ENCODE results near the gene GLI3.

The GLI3 gene

DNA sequence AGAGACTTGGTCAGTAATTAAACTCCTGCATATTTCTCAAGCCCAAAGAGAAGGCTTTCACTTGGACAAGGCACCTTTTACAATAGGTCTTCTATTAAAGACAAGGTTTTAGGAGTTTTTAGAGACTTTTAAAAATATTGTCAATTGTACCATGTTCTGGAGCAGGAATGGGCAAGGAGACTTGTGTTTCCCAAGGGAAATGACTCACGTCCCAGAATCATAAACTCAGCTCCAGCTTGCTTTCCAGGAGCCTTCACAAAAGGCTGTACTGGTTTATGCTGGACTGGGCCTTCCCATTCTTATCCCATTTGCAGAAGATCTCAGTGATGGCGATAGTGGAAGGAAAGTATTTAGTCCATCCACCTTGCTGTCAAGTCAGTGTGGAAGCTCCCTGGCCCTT is 7.8 kb upstream of the GLI3 start:
- TF ChIP-seq TAF1 (IDR thresholded peaks at IDR 0.05; ENCODE audit: borderline replicate concordance, insufficient read depth, low read length) (no peak), SIN3A (IDR thresholded peaks at IDR 0.05; ENCODE audit: borderline replicate concordance, insufficient read depth, low read length) (no peak), POLR2AphosphoS5 (IDR thresholded peaks at IDR 0.05; ENCODE audit: low read depth, low read length) (no peak), FOXP2 (optimal IDR thresholded peaks at IDR 0.05; ENCODE audit: borderline replicate concordance, extremely low read depth, extremely low read length, insufficient read depth) (no peak)
- TF ChIP-seq, protein P1, sequence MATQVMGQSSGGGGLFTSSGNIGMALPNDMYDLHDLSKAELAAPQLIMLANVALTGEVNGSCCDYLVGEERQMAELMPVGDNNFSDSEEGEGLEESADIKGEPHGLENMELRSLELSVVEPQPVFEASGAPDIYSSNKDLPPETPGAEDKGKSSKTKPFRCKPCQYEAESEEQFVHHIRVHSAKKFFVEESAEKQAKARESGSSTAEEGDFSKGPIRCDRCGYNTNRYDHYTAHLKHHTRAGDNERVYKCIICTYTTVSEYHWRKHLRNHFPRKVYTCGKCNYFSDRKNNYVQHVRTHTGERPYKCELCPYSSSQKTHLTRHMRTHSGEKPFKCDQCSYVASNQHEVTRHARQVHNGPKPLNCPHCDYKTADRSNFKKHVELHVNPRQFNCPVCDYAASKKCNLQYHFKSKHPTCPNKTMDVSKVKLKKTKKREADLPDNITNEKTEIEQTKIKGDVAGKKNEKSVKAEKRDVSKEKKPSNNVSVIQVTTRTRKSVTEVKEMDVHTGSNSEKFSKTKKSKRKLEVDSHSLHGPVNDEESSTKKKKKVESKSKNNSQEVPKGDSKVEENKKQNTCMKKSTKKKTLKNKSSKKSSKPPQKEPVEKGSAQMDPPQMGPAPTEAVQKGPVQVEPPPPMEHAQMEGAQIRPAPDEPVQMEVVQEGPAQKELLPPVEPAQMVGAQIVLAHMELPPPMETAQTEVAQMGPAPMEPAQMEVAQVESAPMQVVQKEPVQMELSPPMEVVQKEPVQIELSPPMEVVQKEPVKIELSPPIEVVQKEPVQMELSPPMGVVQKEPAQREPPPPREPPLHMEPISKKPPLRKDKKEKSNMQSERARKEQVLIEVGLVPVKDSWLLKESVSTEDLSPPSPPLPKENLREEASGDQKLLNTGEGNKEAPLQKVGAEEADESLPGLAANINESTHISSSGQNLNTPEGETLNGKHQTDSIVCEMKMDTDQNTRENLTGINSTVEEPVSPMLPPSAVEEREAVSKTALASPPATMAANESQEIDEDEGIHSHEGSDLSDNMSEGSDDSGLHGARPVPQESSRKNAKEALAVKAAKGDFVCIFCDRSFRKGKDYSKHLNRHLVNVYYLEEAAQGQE (IDR thresholded peaks at IDR 0.05; ENCODE audit: insufficient read depth in 1 of 2, low read depth in 2 of 2, low read length in 2 of 2) = no peak

DNA sequence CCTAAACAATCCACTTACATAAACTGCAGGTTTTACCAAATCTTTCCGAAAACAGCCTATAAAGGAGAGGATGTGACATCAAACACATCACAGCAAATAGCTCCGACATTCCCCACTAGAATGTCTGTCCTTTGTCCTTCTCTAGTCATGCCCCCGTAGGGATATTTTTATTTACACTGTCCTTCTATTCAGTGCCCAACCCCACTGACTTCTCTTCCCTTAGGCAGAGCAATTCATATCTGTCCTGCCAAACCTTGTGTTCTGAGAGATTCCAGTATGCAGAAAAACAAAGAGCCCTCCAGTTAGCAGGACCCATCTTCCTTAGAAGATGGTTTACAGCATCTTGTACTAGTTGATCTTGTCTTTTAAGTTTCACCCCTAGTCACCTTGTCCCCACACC is 5.4 kb upstream of the GLI3 start:
- TF ChIP-seq SIN3A (IDR thresholded peaks at IDR 0.05; ENCODE audit: borderline replicate concordance, insufficient read depth, low read length) = no peak

DNA sequence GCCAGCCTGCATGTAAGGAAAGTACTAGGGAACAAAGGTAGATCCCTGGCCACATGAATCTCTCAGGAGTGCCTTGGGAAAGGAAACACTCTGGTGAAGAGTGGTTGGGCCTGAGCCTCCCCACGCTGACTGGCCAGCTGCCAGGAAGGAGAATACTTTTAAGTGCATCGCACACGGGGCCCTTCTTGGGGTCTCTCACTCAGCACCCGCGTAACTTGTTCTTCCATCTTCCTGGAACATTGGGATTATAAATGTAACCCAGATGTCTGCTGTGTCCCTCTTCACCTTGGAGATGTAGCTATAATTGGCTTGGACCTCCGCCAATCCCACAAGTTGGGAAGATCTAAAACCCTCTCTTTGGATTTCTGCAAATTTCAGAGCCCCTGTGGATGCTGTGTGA is 4.4 kb upstream of the GLI3 start:
- TF ChIP-seq FOXP2 (optimal IDR thresholded peaks at IDR 0.05; ENCODE audit: borderline replicate concordance, extremely low read depth, extremely low read length, insufficient read depth) = no peak

DNA sequence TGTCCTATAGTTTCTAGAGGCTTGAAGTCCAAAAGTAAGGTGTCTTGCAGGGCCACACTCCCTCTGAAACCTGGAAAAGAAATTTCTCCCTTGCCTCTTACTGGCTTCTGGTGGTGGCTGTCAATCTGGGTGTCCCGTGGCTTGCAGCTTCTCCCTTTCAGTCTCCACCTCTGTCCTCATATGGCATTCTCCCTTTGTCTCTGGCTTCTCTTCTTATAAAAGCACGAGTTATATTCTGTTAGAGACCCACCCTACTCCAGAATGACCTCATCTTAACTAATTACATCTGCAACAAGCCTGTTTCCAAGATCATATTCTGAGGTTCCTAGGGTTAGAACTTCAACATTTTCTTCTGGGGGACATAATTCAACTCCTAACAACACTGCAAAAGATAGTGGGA is 3.4 kb upstream of the GLI3 start:
- TF ChIP-seq FOXP2 (optimal IDR thresholded peaks at IDR 0.05; ENCODE audit: borderline replicate concordance, extremely low read depth, extremely low read length, insufficient read depth) = no peak
- no peak for TF ChIP-seq TAF1 (IDR thresholded peaks at IDR 0.05; ENCODE audit: borderline replicate concordance, insufficient read depth, low read length)
- no peak for TF ChIP-seq SIN3A (IDR thresholded peaks at IDR 0.05; ENCODE audit: borderline replicate concordance, insufficient read depth, low read length)
- TF ChIP-seq POLR2AphosphoS5 (IDR thresholded peaks at IDR 0.05; ENCODE audit: low read depth, low read length) = no peak
- TF ChIP-seq, protein P1 (IDR thresholded peaks at IDR 0.05; ENCODE audit: insufficient read depth in 1 of 2, low read depth in 2 of 2, low read length in 2 of 2) = no peak

DNA sequence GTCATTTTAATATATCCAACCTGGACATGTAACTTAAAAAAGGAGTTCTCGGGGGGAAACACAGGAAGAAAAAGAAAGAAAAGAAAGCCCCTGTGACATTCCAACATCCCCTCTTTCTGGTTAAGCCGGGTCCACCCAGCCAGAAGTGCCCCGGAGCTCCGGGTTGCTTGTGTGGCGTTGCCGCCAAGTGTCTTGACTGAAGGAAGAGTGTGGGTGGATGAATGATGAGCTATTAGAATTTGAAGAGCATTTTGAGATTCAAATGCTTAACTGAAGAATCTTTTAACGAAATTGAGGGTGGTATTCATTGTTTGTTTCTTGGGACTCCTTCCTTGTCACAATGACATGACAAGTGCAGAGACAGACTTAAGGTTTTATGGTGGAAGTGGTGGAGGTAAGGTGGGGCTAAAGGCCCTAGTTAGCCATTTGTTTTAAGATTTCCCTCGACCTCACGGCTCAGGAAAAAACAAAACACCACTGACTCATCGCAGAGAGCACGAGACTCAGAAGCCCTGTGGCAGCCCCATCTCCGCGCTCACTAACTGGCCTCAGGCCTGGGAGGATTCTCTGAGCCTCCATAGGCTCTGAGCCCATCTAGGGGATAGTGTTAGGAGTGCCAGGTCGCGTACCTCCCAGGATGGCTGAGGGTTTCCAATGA is 1.8 kb upstream of the GLI3 start:
- TF ChIP-seq POLR2AphosphoS5 (IDR thresholded peaks at IDR 0.05; ENCODE audit: low read depth, low read length) = no peak
- TF ChIP-seq, protein P1 (IDR thresholded peaks at IDR 0.05; ENCODE audit: insufficient read depth in 1 of 2, low read depth in 2 of 2, low read length in 2 of 2) = no peak
- no peak for TF ChIP-seq TAF1 (IDR thresholded peaks at IDR 0.05; ENCODE audit: borderline replicate concordance, insufficient read depth, low read length)
- peak; percentile 68; the same call in 1 of the 2 replicates for TF ChIP-seq SIN3A (IDR thresholded peaks at IDR 0.05; ENCODE audit: borderline replicate concordance, insufficient read depth, low read length)
- TF ChIP-seq FOXP2 (optimal IDR thresholded peaks at IDR 0.05; ENCODE audit: borderline replicate concordance, extremely low read depth, extremely low read length, insufficient read depth) = peak; percentile 32

DNA sequence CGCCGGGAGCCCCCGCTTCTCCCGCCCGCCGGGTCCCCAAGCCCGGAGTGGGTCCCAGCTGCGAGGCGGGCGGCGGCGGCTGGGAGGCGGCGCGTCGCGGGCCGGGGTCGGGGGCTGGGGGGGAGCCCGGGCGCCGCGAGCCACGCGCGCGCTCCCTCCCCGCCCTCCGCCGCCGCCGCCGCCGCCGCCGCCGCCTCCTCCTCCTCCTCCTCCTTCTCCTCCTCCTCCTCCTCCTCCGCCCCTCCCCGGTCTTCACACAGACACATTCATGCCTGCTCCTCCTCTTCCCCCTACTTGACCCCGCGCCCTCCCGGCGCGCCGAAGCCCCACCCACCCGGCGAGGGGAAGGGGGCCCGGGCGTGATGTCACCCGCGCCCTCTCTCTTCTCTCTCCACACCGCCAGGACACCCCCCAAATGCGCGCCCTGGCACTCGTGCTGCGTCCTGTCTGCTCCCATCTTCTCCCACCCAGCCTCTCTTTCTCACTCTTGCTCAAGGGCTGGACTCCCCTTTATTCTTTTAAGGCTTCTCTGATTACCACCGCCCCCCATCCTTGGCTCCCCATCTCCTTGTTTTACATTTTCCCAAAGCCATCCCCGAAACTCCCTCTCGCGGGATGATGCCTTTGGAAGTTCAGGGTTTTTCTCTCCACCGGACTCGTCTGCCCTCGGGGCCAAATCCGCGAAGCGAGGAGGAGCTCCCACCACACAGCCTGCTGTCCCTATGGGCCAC is 967 bp upstream of the GLI3 start:
- TF ChIP-seq SIN3A (IDR thresholded peaks at IDR 0.05; ENCODE audit: borderline replicate concordance, insufficient read depth, low read length) = no peak
- no peak for TF ChIP-seq FOXP2 (optimal IDR thresholded peaks at IDR 0.05; ENCODE audit: borderline replicate concordance, extremely low read depth, extremely low read length, insufficient read depth)
- no peak for TF ChIP-seq POLR2AphosphoS5 (IDR thresholded peaks at IDR 0.05; ENCODE audit: low read depth, low read length)
- TF ChIP-seq, protein P1 (IDR thresholded peaks at IDR 0.05; ENCODE audit: insufficient read depth in 1 of 2, low read depth in 2 of 2, low read length in 2 of 2) = no peak
- TF ChIP-seq TAF1 (IDR thresholded peaks at IDR 0.05; ENCODE audit: borderline replicate concordance, insufficient read depth, low read length) = no peak
